OCI-LY3 (cell line): ENCODE data around the gene PRKCQ.

Source experiments
- H2AFZ ChIP-seq: fragments of 200-600, 300-600 bp; shearing (Covaris generic); 2 replicates; pipeline ENCODE4 v1.6.0; 2014; ENCODE audit warnings: antibody characterized with exemption, low read depth, low read length
- H3K27ac ChIP-seq: fragments of 200-600, 300-600 bp; sonication (generic); 2 replicates; pipeline ENCODE4 v1.5.1; 2014; ENCODE audit warnings: mild to moderate bottlenecking, low read length, moderate library complexity, mixed read lengths
- H3K27me3 ChIP-seq: fragments of 200-600, 300-600 bp; sonication (generic); 2 replicates; pipeline ENCODE4 v1.6.1; 2014; ENCODE audit warnings: low read depth, low read length, mixed read lengths
- H3K36me3 ChIP-seq: fragments of 200-600, 300-600 bp; sonication (generic); replicated peaks from 2 replicates; pipeline ENCODE3; 2014; ENCODE audit warnings: low read depth, low read length, mixed read lengths
- H3K4me1 ChIP-seq: fragments of 300-600, 200-600 bp; sonication (generic); 2 replicates; pipeline ENCODE4 v1.6.1; 2014; ENCODE audit warnings: low read length, mixed read lengths
- H3K4me2 ChIP-seq: fragments of 200-600, 300-600 bp; sonication (generic); 2 replicates; pipeline ENCODE4 v1.6.1; 2014; ENCODE audit warnings: low read length, mixed read lengths
- H3K4me3 ChIP-seq: fragments of 300-600, 200-600 bp; sonication (generic); 2 replicates; pipeline ENCODE4 v1.5.1; 2014; ENCODE audit warnings: antibody characterized with exemption, mild to moderate bottlenecking, low read length, moderate library complexity
- H3K79me2 ChIP-seq: fragments of 300-600, 200-600 bp; shearing (Covaris generic); 2 replicates; pipeline ENCODE4 v1.6.1; 2014; ENCODE audit warnings: mild to moderate bottlenecking, low read length, mixed read lengths
- H3K9ac ChIP-seq: fragments of 300-600, 200-600 bp; shearing (Covaris generic); 2 replicates; pipeline ENCODE4 v1.6.0; 2014; ENCODE audit warnings: mild to moderate bottlenecking, low read length, moderate library complexity
- H3K9me3 ChIP-seq: fragments of 200-600, 300-600 bp; shearing (Covaris generic); 2 replicates; pipeline ENCODE4 v1.6.1; 2014; ENCODE audit warnings: low read length, mixed read lengths; ENCODE audit not compliant: insufficient read depth
- H4K20me1 ChIP-seq: fragments of 200-600, 300-600 bp; sonication (generic); 2 replicates; pipeline ENCODE4 v1.6.1; 2016; ENCODE audit warnings: low read length, mixed read lengths; ENCODE audit not compliant: insufficient read depth
- CTCF ChIP-seq: fragments of 200-600, 300-600 bp; sonication (generic); IDR thresholded peaks from 2 replicates; pipeline ENCODE4 v1.5.1; 2014; ENCODE audit warnings: antibody characterized with exemption, low read length, low read depth
- EZH2phosphoT487 ChIP-seq: fragments of 200-600 bp; shearing (Covaris generic); IDR thresholded peaks from 2 replicates; pipeline ENCODE4 v1.6.1; 2018; ENCODE audit warnings: antibody characterized with exemption, mixed run types, low read depth

PRKCQ gene

GRCh38 chr10:6399231-6399741, 180.8 kb downstream of the PRKCQ start:
- peaks cover 36% of the 10 kb centered on the region for H3K4me1 ChIP-seq
- H3K9ac ChIP-seq = no peak overlapping the region
- peaks cover 23% of the 10 kb centered on the region for H3K27me3 ChIP-seq
- no peak overlapping the region for H3K27ac ChIP-seq
- H3K4me2 ChIP-seq = peak overlapping the region; percentile 88; the same call in 1 of the 2 replicates
- H3K4me3 ChIP-seq = no peak overlapping the region
- TF ChIP-seq EZH2phosphoT487 = no peak
- TF ChIP-seq CTCF = no peak
- H3K79me2 ChIP-seq = no peaks in the 10 kb centered on the region
- H4K20me1 ChIP-seq = no peaks in the 10 kb centered on the region
- no peaks in the 10 kb centered on the region for H3K9me3 ChIP-seq
- H3K36me3 ChIP-seq = no peaks in the 10 kb centered on the region
- no peak overlapping the region for H2AFZ ChIP-seq

- H3K79me2 ChIP-seq = no peaks in the 10 kb centered on the region
- H3K27me3 ChIP-seq = peaks cover 19% of the 10 kb centered on the region
- no peaks in the 10 kb centered on the region for H3K36me3 ChIP-seq
- no peak overlapping the region for H2AFZ ChIP-seq
- no peak for TF ChIP-seq CTCF
- TF ChIP-seq EZH2phosphoT487 = no peak
- no peak overlapping the region for H3K4me3 ChIP-seq
- no peak overlapping the region for H3K4me2 ChIP-seq
- no peak overlapping the region for H3K9ac ChIP-seq
- no peaks in the 10 kb centered on the region for H3K9me3 ChIP-seq
- peaks cover 36% of the 10 kb centered on the region for H3K4me1 ChIP-seq
- H3K27ac ChIP-seq = no peak overlapping the region
- no peaks in the 10 kb centered on the region for H4K20me1 ChIP-seq
Observed at GRCh38 chr10:6398399-6398798, 181.7 kb downstream of the PRKCQ start.

- Histone ChIP-seq H3K4me3 (no peak overlapping the region), H2AFZ (no peak overlapping the region), H3K36me3 (no peaks in the 10 kb centered on the region), H3K27ac (no peak overlapping the region), H3K79me2 (no peaks in the 10 kb centered on the region), H4K20me1 (no peaks in the 10 kb centered on the region), H3K9ac (no peak overlapping the region), H3K9me3 (peaks cover under 1% of the 10 kb centered on the region; the same call in 1 of the 2 replicates), H3K4me1 (peaks cover 34% of the 10 kb centered on the region), H3K27me3 (peaks cover 12% of the 10 kb centered on the region), H3K4me2 (peak overlapping the region; percentile 20; the same call in 1 of the 2 replicates)
- TF ChIP-seq CTCF (no peak), EZH2phosphoT487 (no peak)
Observed at GRCh38 chr10:6396652-6397051, 183.4 kb downstream of the PRKCQ start.

GRCh38 chr10:6396226-6396625, 183.8 kb downstream of the PRKCQ start:
- Histone ChIP-seq H3K9me3 (peaks cover 4% of the 10 kb centered on the region; the same call in 1 of the 2 replicates), H3K4me3 (no peak overlapping the region), H3K4me2 (no peak overlapping the region), H3K27ac (no peak overlapping the region), H3K9ac (no peak overlapping the region), H4K20me1 (no peaks in the 10 kb centered on the region), H3K27me3 (peaks cover 11% of the 10 kb centered on the region), H2AFZ (no peak overlapping the region), H3K4me1 (peaks cover 31% of the 10 kb centered on the region), H3K79me2 (no peaks in the 10 kb centered on the region), H3K36me3 (no peaks in the 10 kb centered on the region)
- TF ChIP-seq CTCF (no peak), EZH2phosphoT487 (no peak)
